Natural killer cell treated with Interleukin-12 subunit alpha and Interleukin-12 subunit beta and Interleukin-15 and Interleukin-18, amount 100 ng/mL, for 72 hours (primary cell): ENCODE measurements around the gene ADIPOR2. TPM values are rescaled to one million over a fixed set of nuclear protein-coding genes. Genes with fewer than 3 reads are reported as not detected.
"Not testable (repeated sequence)": the region's sequence is repeated elsewhere in the genome, so short reads cannot be mapped to it uniquely, and the experiment has no call there.

Source experiments
- ATAC-seq, 2 donors: fragments of 150-1000 bp; cut with Tn5 transposase in 1 of 2; sonication (Bioruptor Pico), chemical (Tn5 transposase) in 1 of 2; 2 replicates each; pipeline ENCODE4 v1.10.0; 2021
- DNase-seq: peaks from one replicate; pipeline ENCODE4 v3.0.0; 2022; ENCODE audit warnings: low spot score
- H3K27ac Mint-ChIP-seq, 2 donors: 1 replicate in 1 of 2; 2 replicates in 1 of 2; pipeline ENCODE4 v1.8.0; 2022; ENCODE audit warnings: mixed read lengths in 2 of 2, mild to moderate bottlenecking in 1 of 2, moderate library complexity in 1 of 2
- H3K27me3 Mint-ChIP-seq, 2 donors: 1 replicate in 1 of 2; 2 replicates in 1 of 2; pipeline ENCODE4 v1.8.0; 2022; ENCODE audit warnings: mixed read lengths in 2 of 2
- H3K36me3 Mint-ChIP-seq: one replicate; pipeline ENCODE4 v1.8.0; 2022; ENCODE audit warnings: mixed read lengths
- H3K4me1 Mint-ChIP-seq, 2 donors: 1 replicate in 1 of 2; 2 replicates in 1 of 2; pipeline ENCODE4 v1.8.0; 2022; ENCODE audit warnings: low read depth in 2 of 2, mixed read lengths in 2 of 2, mild to moderate bottlenecking in 1 of 2
- H3K4me3 Mint-ChIP-seq: one replicate; pipeline ENCODE4 v1.8.0; 2022; ENCODE audit warnings: mixed read lengths
- H3K9me3 Mint-ChIP-seq: 2 replicates; pipeline ENCODE4 v1.8.0; 2022; ENCODE audit warnings: mixed read lengths
- total RNA-seq, 2 donors: library from RNA; stranded (reverse); gene quantifications; one replicate each; pipeline ENCODE4 v1.2.3, GENCODE V29; 2022

ADIPOR2 gene
- total RNA-seq, 2 donors from 2014 or later, result 72.5 to 74.5 TPM

GRCh38 chr12:1719139-1719538 lies 28.3 kb downstream of the ADIPOR2 start:
- Mint-ChIP-seq H3K4me1 (peaks cover 34% of the 10 kb centered on the region in 2 donors), H3K4me3 (no peak overlapping the region)
- no peak for ATAC-seq

DNA sequence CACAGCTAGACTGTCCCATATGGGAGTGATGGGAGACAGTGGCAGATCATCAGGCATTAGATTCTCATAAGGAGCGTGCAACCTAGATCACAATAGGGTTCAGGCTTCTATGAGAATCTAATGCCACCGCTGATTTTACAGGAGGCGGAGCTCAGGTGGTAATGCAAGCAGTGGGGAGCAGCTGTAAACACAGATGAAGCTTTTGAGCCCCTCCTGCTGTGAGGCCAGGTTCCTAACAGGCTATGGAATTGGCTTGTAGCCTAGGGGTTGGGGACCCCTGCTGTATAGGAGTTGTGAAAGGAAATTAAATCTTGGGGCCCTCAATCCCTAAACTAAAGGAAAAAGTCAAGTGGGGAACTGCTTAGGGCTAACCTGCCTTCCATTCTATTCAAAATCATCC lies 29.6 kb downstream of the ADIPOR2 start:
- H3K4me3 Mint-ChIP-seq, result no peak overlapping the region
- no peaks in the 10 kb centered on the region for H3K36me3 Mint-ChIP-seq
- no peak for DNase-seq
- H3K9me3 Mint-ChIP-seq, result no peaks in the 10 kb centered on the region
- H3K27ac Mint-ChIP-seq, result no peak overlapping the region
- no peak for ATAC-seq
- no peaks in the 10 kb centered on the region for H3K27me3 Mint-ChIP-seq
- peaks cover 25 to 31% of the 10 kb centered on the region in 2 donors for H3K4me1 Mint-ChIP-seq

More at GRCh38 chr12:1719139-1719538, 28.3 kb downstream of the ADIPOR2 start:
- Mint-ChIP-seq H3K27ac (no peak overlapping the region), H3K27me3 (no peaks in the 10 kb centered on the region), H3K36me3 (peaks cover 11% of the 10 kb centered on the region), H3K9me3 (no peaks in the 10 kb centered on the region)
- no peak for DNase-seq

- Mint-ChIP-seq H3K27me3 (no peaks in the 10 kb centered on the region), H3K4me3 (no peak overlapping the region), H3K36me3 (no peaks in the 10 kb centered on the region), H3K9me3 (no peaks in the 10 kb centered on the region), H3K27ac (no peak overlapping the region), H3K4me1 (peaks cover 21 to 29% of the 10 kb centered on the region in 2 donors)
- no peak for DNase-seq
- ATAC-seq, result no peak
Observed at GRCh38 chr12:1723721-1724120, 32.9 kb downstream of the ADIPOR2 start.

DNA sequence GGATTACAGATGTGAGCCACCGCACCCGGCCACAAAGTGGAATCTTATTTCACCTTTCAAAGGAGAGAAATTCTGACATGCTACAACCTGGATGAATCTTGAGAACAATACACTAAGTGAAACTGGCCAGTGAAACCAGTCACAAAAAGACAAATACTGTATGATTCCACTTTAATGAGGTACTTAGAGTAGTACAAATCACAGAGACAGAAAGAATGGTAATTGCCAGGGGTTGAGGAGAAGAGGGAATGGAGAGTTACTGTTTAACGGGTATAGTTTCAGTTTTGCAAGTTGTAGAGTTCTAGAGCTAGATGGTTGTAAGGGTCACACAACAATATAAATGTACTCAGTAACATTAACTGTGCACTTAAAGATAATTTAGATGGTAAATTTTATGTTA lies 33.4 kb downstream of the ADIPOR2 start:
- H3K27ac Mint-ChIP-seq, result no peak overlapping the region
- H3K4me1 Mint-ChIP-seq, result peaks cover 21 to 27% of the 10 kb centered on the region in 2 donors
- DNase-seq, result no peak
- no peaks in the 10 kb centered on the region for H3K27me3 Mint-ChIP-seq
- no peak for ATAC-seq
- no peaks in the 10 kb centered on the region for H3K36me3 Mint-ChIP-seq
- H3K4me3 Mint-ChIP-seq, result no peak overlapping the region
- no peaks in the 10 kb centered on the region for H3K9me3 Mint-ChIP-seq

DNA sequence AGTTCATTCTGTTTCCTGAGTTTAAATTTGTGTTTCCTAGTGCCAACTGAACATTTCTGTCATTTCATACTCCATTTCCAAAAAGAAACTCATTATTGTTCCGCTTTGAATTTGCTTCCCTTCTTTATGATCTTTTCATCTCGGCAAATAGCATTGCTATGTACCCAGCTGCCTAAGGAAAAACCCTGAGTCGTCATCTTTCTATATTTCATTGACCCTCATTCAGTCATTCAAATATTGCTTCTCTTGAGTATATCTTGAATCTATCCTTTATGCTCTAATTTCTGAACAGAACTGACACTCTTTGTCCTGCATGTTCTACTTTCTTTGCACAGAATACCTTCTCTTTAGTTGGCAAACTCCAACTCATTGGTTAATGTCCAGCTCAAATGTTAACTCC lies 35.9 kb downstream of the ADIPOR2 start:
- ATAC-seq, result no peak
- Mint-ChIP-seq H3K27me3 (no peaks in the 10 kb centered on the region), H3K9me3 (no peaks in the 10 kb centered on the region), H3K27ac (no peak overlapping the region), H3K4me3 (no peak overlapping the region), H3K4me1 (peaks cover 21 to 24% of the 10 kb centered on the region in 2 donors), H3K36me3 (no peaks in the 10 kb centered on the region)
- DNase-seq, result no peak

DNA sequence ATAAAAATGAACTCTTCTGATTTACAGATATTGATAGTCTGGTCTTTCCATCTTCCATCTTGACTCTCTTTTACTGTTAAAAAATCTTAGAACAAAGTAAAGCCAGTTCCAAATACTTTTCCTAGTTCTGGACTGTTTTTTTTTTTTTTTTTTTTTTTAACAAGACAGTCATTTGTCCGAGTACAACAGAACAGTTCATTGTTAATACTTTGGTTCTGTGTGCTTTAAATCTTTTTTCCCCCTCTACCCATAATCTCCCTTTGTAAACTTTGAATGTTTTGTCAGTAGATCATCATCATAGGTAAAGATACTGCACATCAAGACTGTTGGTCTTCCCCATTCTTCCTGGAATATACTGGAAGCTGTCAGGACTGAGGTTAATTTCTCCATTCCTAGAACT lies 38.0 kb downstream of the ADIPOR2 start:
- peaks cover 23 to 24% of the 10 kb centered on the region in 2 donors for H3K4me1 Mint-ChIP-seq

GRCh38 chr12:1731019-1731687 lies 40.3 kb downstream of the ADIPOR2 start:
- Mint-ChIP-seq H3K4me1 (peaks cover 20 to 25% of the 10 kb centered on the region in 2 donors), H3K27me3 (no peaks in the 10 kb centered on the region), H3K9me3 (no peaks in the 10 kb centered on the region), H3K36me3 (no peaks in the 10 kb centered on the region), H3K27ac (no peak overlapping the region), H3K4me3 (no peak overlapping the region)
- ATAC-seq (no peak), DNase-seq (no peak)

More for the DNA sequence above, 38.0 kb downstream of the ADIPOR2 start:
- Mint-ChIP-seq H3K27me3 (no peaks in the 10 kb centered on the region), H3K4me3 (no peak overlapping the region), H3K9me3 (no peaks in the 10 kb centered on the region), H3K27ac (no peak overlapping the region), H3K36me3 (no peaks in the 10 kb centered on the region)
- DNase-seq, result no peak
- ATAC-seq, result no peak

- ATAC-seq, H3K4me3 Mint-ChIP-seq, H3K36me3 Mint-ChIP-seq, H3K27ac Mint-ChIP-seq, DNase-seq, H3K27me3 Mint-ChIP-seq, H3K9me3 Mint-ChIP-seq: not testable (repeated sequence)
- H3K4me1 Mint-ChIP-seq, result peaks cover 23 to 27% of the 10 kb centered on the region in 2 donors
Observed at GRCh38 chr12:1731688-1732078, 40.8 kb downstream of the ADIPOR2 start.

DNA sequence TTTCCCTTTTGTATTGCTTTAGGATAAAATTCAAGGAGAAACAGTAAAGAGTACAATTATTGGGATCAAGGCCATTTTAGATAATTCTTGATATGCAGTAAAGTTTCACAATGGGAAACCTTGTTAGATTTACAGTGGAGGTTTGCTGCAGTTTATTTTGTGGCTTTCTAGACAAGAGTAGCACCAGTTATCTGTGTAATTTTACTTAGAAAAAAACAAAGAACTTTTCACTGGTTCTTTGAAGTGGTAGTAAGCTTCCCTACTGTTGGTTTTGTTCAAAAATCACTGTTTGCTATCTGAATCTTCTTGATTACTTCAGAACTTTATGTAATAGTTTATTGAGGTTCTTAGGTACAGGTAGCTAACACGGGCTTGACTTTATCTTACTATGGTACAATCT lies 42.0 kb downstream of the ADIPOR2 start:
- Mint-ChIP-seq H3K4me3 (no peak overlapping the region), H3K27ac (no peak overlapping the region), H3K9me3 (no peaks in the 10 kb centered on the region), H3K36me3 (no peaks in the 10 kb centered on the region), H3K27me3 (no peaks in the 10 kb centered on the region), H3K4me1 (peaks cover 29% of the 10 kb centered on the region in 2 donors)
- no peak for DNase-seq
- no peak for ATAC-seq

DNA sequence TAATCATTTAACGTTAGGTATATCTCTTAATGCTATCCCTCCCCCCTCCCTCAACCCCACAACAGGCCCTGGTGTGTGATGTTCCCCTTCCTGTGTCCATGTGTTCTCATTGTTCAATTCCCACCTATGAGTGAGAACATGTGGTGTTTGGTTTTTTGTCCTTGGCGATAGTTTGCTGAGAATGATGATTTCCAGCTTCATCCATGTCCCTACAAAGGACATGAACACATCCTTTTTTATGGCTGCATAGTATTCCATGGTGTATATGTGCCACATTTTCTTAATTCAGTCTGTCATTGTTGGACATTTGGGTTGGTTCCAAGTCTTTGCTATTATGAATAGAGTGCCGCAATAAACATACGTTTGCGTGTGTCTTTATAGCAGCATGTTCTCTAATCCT lies 42.8 kb downstream of the ADIPOR2 start:
- H3K4me1 Mint-ChIP-seq, result peaks cover 32% of the 10 kb centered on the region in 2 donors

GRCh38 chr12:1737652-1738286 lies 46.9 kb downstream of the ADIPOR2 start:
- H3K27ac Mint-ChIP-seq, result no peak overlapping the region
- no peaks in the 10 kb centered on the region for H3K36me3 Mint-ChIP-seq
- H3K4me1 Mint-ChIP-seq, result peaks cover 47 to 49% of the 10 kb centered on the region in 2 donors
- no peak for DNase-seq
- H3K9me3 Mint-ChIP-seq, result no peaks in the 10 kb centered on the region
- no peak overlapping the region for H3K4me3 Mint-ChIP-seq
- H3K27me3 Mint-ChIP-seq, result no peaks in the 10 kb centered on the region
- ATAC-seq, result no peak

More for the DNA sequence above, 42.8 kb downstream of the ADIPOR2 start:
- H3K9me3 Mint-ChIP-seq, H3K27ac Mint-ChIP-seq, DNase-seq, H3K27me3 Mint-ChIP-seq, H3K36me3 Mint-ChIP-seq, H3K4me3 Mint-ChIP-seq, ATAC-seq: not testable (repeated sequence)

GRCh38 chr12:1738446-1738845 lies 47.6 kb downstream of the ADIPOR2 start:
- Mint-ChIP-seq H3K36me3 (no peaks in the 10 kb centered on the region), H3K4me3 (no peak overlapping the region), H3K9me3 (no peaks in the 10 kb centered on the region), H3K27ac (no peak overlapping the region), H3K27me3 (no peaks in the 10 kb centered on the region), H3K4me1 (peaks cover 45 to 47% of the 10 kb centered on the region in 2 donors)
- ATAC-seq (no peak), DNase-seq (no peak)

GRCh38 chr12:1739368-1739767 lies 48.5 kb downstream of the ADIPOR2 start:
- ATAC-seq (no peak), DNase-seq (no peak)
- Mint-ChIP-seq H3K27ac (no peak overlapping the region), H3K4me3 (no peak overlapping the region), H3K9me3 (no peaks in the 10 kb centered on the region), H3K27me3 (no peaks in the 10 kb centered on the region), H3K4me1 (peaks cover 45% of the 10 kb centered on the region in 2 donors), H3K36me3 (no peaks in the 10 kb centered on the region)

- H3K4me1 Mint-ChIP-seq, result peaks cover 45% of the 10 kb centered on the region in 2 donors
- H3K27ac Mint-ChIP-seq, result peak overlapping the region; percentile 4 to 65
- DNase-seq (no peak), ATAC-seq (no peak)
- no peaks in the 10 kb centered on the region for H3K9me3 Mint-ChIP-seq
- no peaks in the 10 kb centered on the region for H3K36me3 Mint-ChIP-seq
- H3K4me3 Mint-ChIP-seq, result peak overlapping the region; percentile 5
- H3K27me3 Mint-ChIP-seq, result no peaks in the 10 kb centered on the region
Observed at GRCh38 chr12:1740161-1740948, 49.5 kb downstream of the ADIPOR2 start.
